HEK293T (cell line): ENCODE data around the gene KCNG2.

ENCODE experiments used
- CTCF ChIA-PET: fragments of 350-600 bp; formaldehyde crosslinking; extraction: SDS; loops from one replicate; lab custom pipeline; 2021; ENCODE audit warnings: antibody characterized with exemption, inconsistent platforms; lab: Yijun Ruan, JAX
- POLR2A ChIA-PET: fragments of 350-600 bp; formaldehyde crosslinking; extraction: SDS; loops from one replicate; lab custom pipeline; 2020; ENCODE audit warnings: antibody characterized with exemption, inconsistent platforms; lab: Yijun Ruan, JAX
- DNase-seq: peaks from one replicate; pipeline ENCODE4 v3.0.0; 2012; ENCODE audit warnings: mixed read lengths; ENCODE audit errors: extremely low spot score
- ARNT ChIP-seq: fragments of 450-650 bp; IDR thresholded peaks from 2 replicates; pipeline ENCODE4 v1.6.1; 2017; ENCODE audit warnings: mild to moderate bottlenecking
- BHLHE40 ChIP-seq: fragments of 450-650 bp; IDR thresholded peaks from 2 replicates; pipeline ENCODE4 v1.6.1; 2016; ENCODE audit warnings: mild to moderate bottlenecking, moderate library complexity, borderline replicate concordance
- CTBP1 ChIP-seq: fragments of 450-650 bp; IDR thresholded peaks from 2 replicates; pipeline ENCODE4 v1.6.1; 2016; ENCODE audit warnings: borderline replicate concordance
- ELF4 ChIP-seq: fragments of 450-650 bp; IDR thresholded peaks from 2 replicates; pipeline ENCODE4 v1.6.1; 2017; ENCODE audit warnings: antibody characterized with exemption
- FOXA1 ChIP-seq: fragments of 450-650 bp; IDR thresholded peaks from 2 replicates; pipeline ENCODE4 v1.6.1; 2016; ENCODE audit warnings: mild to moderate bottlenecking
- FOXK2 ChIP-seq: fragments of 450-650 bp; IDR thresholded peaks from 2 replicates; pipeline ENCODE4 v1.6.1; 2016; ENCODE audit warnings: mild to moderate bottlenecking
- FOXM1 ChIP-seq: fragments of 450-650 bp; IDR thresholded peaks from 2 replicates; pipeline ENCODE4 v1.6.1; 2017; ENCODE audit warnings: mild to moderate bottlenecking, borderline replicate concordance
- HDGF ChIP-seq: fragments of 450-650 bp; IDR thresholded peaks from 2 replicates; pipeline ENCODE4 v1.6.1; 2017; ENCODE audit warnings: antibody characterized with exemption, borderline replicate concordance
- L3MBTL2 ChIP-seq: fragments of 450-650 bp; conservative IDR thresholded peaks from 2 replicates; pipeline ENCODE4 v1.6.1; 2016; ENCODE audit warnings: mild to moderate bottlenecking
- LEF1 ChIP-seq: fragments of 450-650 bp; IDR thresholded peaks from 2 replicates; pipeline ENCODE4 v1.6.1; 2017; ENCODE audit warnings: mild to moderate bottlenecking, borderline replicate concordance
- NFRKB ChIP-seq: fragments of 450-650 bp; IDR thresholded peaks from 2 replicates; pipeline ENCODE4 v1.6.1; 2016; ENCODE audit warnings: mild to moderate bottlenecking, moderate library complexity
- PKNOX1 ChIP-seq: fragments of 450-650 bp; IDR thresholded peaks from 2 replicates; pipeline ENCODE4 v1.6.1; 2016
- SP1 ChIP-seq: fragments of 450-650 bp; IDR thresholded peaks from 2 replicates; pipeline ENCODE4 v1.6.1; 2017
- SUZ12 ChIP-seq: fragments of 450-650 bp; IDR thresholded peaks from 2 replicates; pipeline ENCODE4 v1.6.1; 2016; ENCODE audit warnings: mild to moderate bottlenecking
- TARDBP ChIP-seq: fragments of 450-650 bp; IDR thresholded peaks from 2 replicates; pipeline ENCODE4 v1.6.1; 2016
- ZNF384 ChIP-seq: fragments of 450-650 bp; IDR thresholded peaks from 2 replicates; pipeline ENCODE4 v1.6.1; 2016

KCNG2 gene

GRCh38 chr18:79870301-79871025, 72.7 kb downstream of the KCNG2 start:
- no peak for TF ChIP-seq ELF4
- no peak for TF ChIP-seq HDGF
- TF ChIP-seq FOXA1, result no peak
- no peak for TF ChIP-seq SP1
- TF ChIP-seq NFRKB, result no peak
- TF ChIP-seq FOXM1, result no peak
- no peak for TF ChIP-seq PKNOX1
- no peak for TF ChIP-seq L3MBTL2
- TF ChIP-seq TARDBP, result no peak
- no peak for TF ChIP-seq SUZ12
- TF ChIP-seq BHLHE40, result no peak
- TF ChIP-seq CTBP1, result no peak
- no peak for TF ChIP-seq ARNT
- TF ChIP-seq LEF1, result no peak
- TF ChIP-seq FOXK2, result no peak
- ChIA-PET POLR2A (no interaction called here), CTCF (no interaction called here)
- DNase-seq, result no peak

- CTCF ChIA-PET, result no interaction called here
- TF ChIP-seq LEF1 (no peak), SP1 (no peak), FOXK2 (no peak), BHLHE40 (no peak), SUZ12 (no peak), FOXA1 (no peak), HDGF (no peak), ARNT (no peak), ELF4 (no peak), ZNF384 (no peak), L3MBTL2 (no peak), CTBP1 (no peak), NFRKB (no peak), FOXM1 (no peak), PKNOX1 (no peak), TARDBP (no peak)
- no peak for DNase-seq
- POLR2A ChIA-PET, result no interaction called here
These were observed 73.3 kb downstream of the KCNG2 start for GRCh38 chr18:79871026-79871390.

GRCh38 chr18:79871481-79872091, 73.8 kb downstream of the KCNG2 start:
- no peak for DNase-seq
- TF ChIP-seq ARNT (no peak), FOXK2 (no peak), FOXM1 (no peak), SP1 (no peak), BHLHE40 (no peak), CTBP1 (no peak), ELF4 (no peak)
- ChIA-PET CTCF (no interaction called here), POLR2A (no interaction called here)

- CTCF ChIA-PET, result no interaction called here
- POLR2A ChIA-PET, result no interaction called here
These were observed 75.0 kb downstream of the KCNG2 start for GRCh38 chr18:79872527-79873444.

More at GRCh38 chr18:79872527-79873444, 75.0 kb downstream of the KCNG2 start:
- no peak for DNase-seq
- TF ChIP-seq BHLHE40 (no peak), HDGF (no peak), SP1 (no peak), PKNOX1 (no peak), FOXA1 (no peak), SUZ12 (no peak), ARNT (no peak), L3MBTL2 (no peak), LEF1 (no peak), TARDBP (no peak), ZNF384 (no peak), FOXM1 (no peak), CTBP1 (no peak), NFRKB (no peak), FOXK2 (no peak), ELF4 (no peak)
